ENCODE results near the gene MXRA7. TPM values are rescaled to one million over a fixed set of nuclear protein-coding genes. Genes with fewer than 3 reads are reported as not detected.

MXRA7 gene
- total RNA-seq, 4 donors from 2014 or later: 124 to 230 (median 197) TPM

DNA sequence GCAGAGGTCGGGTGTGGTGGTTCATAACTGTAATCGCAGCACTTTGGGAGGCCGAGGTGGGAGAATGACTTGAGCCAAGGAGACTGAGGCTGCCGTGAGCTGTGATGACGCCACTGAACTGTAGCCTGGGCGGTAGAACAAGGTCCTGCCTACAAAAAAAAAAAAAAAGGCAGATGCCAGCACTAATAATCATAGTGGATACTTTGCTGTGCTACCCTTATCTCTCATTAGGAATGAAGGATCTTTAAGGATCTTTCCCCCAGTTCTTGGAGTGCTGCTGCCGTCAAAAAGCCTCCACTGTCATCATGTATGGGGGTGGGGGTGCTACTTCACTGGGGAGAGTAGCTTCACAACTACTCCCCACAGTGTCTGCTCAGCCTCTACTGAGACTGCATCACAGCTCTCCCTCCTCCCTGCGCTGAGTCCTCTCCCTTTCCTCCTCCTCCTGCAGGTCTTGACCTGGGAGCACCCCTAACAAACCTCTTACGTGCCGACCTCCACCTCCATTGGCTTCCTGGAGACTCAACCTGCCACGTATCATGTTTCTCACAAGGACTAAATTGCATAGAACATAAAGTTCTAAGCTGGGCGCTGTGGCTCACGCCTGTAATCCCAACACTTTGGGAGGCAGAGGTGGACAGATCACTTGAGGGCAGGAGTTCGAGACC, 42.8 kb downstream of the MXRA7 start:
- Histone ChIP-seq H3K9me3 (no peaks in the 10 kb centered on the region), H3K27ac (no peak overlapping the region), H3K4me1 (peaks cover 0 to 15% (median 6%) of the 10 kb centered on the region in 4 donors), H3K27me3 (no peaks in the 10 kb centered on the region), H3K4me3 (no peak overlapping the region), H3K36me3 (no peaks in the 10 kb centered on the region)
- TF ChIP-seq EP300 (IDR thresholded peaks at IDR 0.05): no peak
- no peak for TF ChIP-seq POLR2A (IDR thresholded peaks at IDR 0.05)
- TF ChIP-seq, protein P1, sequence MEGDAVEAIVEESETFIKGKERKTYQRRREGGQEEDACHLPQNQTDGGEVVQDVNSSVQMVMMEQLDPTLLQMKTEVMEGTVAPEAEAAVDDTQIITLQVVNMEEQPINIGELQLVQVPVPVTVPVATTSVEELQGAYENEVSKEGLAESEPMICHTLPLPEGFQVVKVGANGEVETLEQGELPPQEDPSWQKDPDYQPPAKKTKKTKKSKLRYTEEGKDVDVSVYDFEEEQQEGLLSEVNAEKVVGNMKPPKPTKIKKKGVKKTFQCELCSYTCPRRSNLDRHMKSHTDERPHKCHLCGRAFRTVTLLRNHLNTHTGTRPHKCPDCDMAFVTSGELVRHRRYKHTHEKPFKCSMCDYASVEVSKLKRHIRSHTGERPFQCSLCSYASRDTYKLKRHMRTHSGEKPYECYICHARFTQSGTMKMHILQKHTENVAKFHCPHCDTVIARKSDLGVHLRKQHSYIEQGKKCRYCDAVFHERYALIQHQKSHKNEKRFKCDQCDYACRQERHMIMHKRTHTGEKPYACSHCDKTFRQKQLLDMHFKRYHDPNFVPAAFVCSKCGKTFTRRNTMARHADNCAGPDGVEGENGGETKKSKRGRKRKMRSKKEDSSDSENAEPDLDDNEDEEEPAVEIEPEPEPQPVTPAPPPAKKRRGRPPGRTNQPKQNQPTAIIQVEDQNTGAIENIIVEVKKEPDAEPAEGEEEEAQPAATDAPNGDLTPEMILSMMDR (IDR thresholded peaks at IDR 0.05): no peak
- no peak for DNase-seq (ENCODE audit: low spot score in 2 of 2)
- 70 to 74% methylated on average over 14 of the region's 14 CpGs for WGBS, 2 donors

DNA sequence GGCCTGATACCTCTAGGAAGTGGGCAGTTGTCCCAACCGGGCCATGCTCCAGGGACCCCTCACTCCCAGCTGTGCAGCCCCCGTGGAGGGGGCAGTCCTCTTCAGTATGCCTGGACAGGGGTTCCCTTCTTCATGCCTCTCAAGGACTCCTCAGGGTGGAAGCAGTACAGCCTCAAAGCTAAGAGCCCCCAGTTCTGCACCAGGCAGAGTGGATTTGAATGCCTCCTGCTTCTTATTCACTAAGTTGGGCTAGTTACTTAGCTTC, 43.3 kb downstream of the MXRA7 start:
- DNase-seq (ENCODE audit: low spot score in 2 of 2): no peak
- Histone ChIP-seq H3K4me3 (no peak overlapping the region), H3K4me1 (peaks cover 0 to 11% (median 5%) of the 10 kb centered on the region in 4 donors), H3K9me3 (no peaks in the 10 kb centered on the region), H3K27me3 (no peaks in the 10 kb centered on the region), H3K27ac (no peak overlapping the region), H3K36me3 (no peaks in the 10 kb centered on the region)
- TF ChIP-seq POLR2A (IDR thresholded peaks at IDR 0.05) (no peak), EP300 (IDR thresholded peaks at IDR 0.05) (no peak)
- TF ChIP-seq, protein P1 (IDR thresholded peaks at IDR 0.05): no peak
- WGBS, 2 donors: 45 to 62% methylated on average over 2 of the region's 2 CpGs

DNA sequence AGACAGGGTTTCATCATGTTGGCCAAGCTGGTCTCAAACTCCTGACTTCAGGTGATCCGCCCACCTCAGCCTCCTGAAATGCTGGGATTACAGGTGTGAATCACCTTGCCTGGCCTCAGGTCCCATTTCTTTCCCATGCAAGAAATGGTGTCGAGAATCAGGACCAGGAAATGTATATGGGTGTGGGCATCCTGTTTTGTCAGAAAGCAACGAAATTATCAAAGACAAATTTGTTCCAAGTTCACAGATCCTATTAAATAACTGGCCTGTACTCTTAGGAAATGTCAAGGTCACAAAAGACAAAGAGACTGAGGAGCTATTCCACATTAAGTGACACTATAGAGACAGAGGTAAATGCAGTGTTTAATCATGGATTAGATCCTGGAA, 50.1 kb downstream of the MXRA7 start:
- Histone ChIP-seq H3K4me1 (no peaks in the 10 kb centered on the region), H3K27ac (no peak overlapping the region), H3K36me3 (no peaks in the 10 kb centered on the region), H3K9me3 (no peaks in the 10 kb centered on the region), H3K4me3 (no peak overlapping the region), H3K27me3 (no peaks in the 10 kb centered on the region)
- 59 to 68% methylated on average over 3 of the region's 3 CpGs for WGBS, 2 donors
- no peak for TF ChIP-seq EP300 (IDR thresholded peaks at IDR 0.05)
- TF ChIP-seq, protein P1 (IDR thresholded peaks at IDR 0.05): no peak
- TF ChIP-seq POLR2A (IDR thresholded peaks at IDR 0.05): no peak
- no peak for DNase-seq (ENCODE audit: low spot score in 2 of 2)

DNA sequence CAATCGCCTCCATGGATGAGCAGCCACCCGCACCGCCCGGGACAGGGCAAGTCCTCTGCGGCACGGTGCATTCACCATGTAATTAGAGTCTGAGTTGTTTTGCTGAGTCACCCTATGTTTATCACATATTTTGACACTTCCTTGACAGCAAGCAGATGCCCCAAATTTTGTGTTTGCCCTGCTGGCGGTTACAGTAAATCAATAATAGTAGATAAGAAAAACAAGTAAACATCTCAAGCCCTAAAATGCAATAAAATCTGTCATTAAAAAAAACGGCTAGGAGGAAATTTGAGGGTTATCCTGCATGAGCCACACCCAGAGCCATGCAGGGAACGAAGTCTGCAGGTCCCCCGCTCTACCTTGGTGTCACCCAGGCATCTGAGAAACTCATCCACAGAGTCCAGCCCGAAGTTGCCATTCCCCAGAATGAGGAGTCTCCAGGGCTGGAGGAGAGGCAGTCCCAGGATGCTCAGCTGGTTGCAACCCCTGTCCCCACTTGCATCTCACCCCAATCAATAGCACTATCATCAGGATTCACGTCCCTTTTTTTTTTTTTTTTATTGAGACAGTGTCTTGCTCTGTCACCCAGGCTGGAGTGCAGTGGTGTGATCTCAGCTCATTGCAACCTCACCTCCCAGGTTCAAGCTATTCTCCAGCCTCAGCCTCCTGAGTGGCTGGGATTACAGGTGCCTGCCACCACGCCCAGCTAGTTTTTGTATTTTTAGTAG, 50.7 kb downstream of the MXRA7 start:
- 37 to 41% methylated on average over 13 of the region's 13 CpGs for WGBS, 2 donors
- Histone ChIP-seq H3K9me3 (no peaks in the 10 kb centered on the region), H3K36me3 (no peaks in the 10 kb centered on the region), H3K27ac (no peak overlapping the region), H3K4me1 (no peaks in the 10 kb centered on the region), H3K4me3 (no peak overlapping the region), H3K27me3 (no peaks in the 10 kb centered on the region)
- TF ChIP-seq, protein P1 (IDR thresholded peaks at IDR 0.05): no peak
- TF ChIP-seq POLR2A (IDR thresholded peaks at IDR 0.05): no peak
- no peak for TF ChIP-seq EP300 (IDR thresholded peaks at IDR 0.05)
- no peak for DNase-seq (ENCODE audit: low spot score in 2 of 2)

DNA sequence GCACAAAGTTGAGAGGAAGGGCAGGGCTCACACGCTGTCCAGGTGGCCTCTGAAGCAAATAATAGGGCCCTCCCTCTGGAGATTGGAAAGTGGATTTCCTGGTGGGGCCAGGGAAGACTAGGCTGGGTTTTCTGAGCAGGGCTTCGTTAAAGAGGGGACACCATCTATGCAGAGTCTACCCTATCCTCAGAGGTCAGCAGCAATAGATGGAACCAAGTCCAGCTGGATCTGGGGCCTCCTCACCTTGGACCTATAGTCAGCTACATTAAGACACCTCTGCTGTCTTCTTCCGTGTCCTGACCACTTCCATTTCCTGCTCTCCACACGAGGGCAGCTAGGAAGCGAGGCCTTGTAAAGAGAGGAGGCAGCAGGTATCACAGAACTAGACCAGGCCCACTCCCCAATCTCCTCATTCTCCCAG, 52.5 kb downstream of the MXRA7 start:
- 67 to 69% methylated on average over 5 of the region's 5 CpGs for WGBS, 2 donors
- TF ChIP-seq EP300 (IDR thresholded peaks at IDR 0.05) (no peak), POLR2A (IDR thresholded peaks at IDR 0.05) (no peak)
- TF ChIP-seq, protein P1 (IDR thresholded peaks at IDR 0.05): no peak
- H3K9me3 ChIP-seq: no peaks in the 10 kb centered on the region
- H3K36me3 ChIP-seq: no peaks in the 10 kb centered on the region
- no peak overlapping the region for H3K27ac ChIP-seq
- no peaks in the 10 kb centered on the region for H3K4me1 ChIP-seq
- no peaks in the 10 kb centered on the region for H3K27me3 ChIP-seq
- H3K4me3 ChIP-seq: no peak overlapping the region
- DNase-seq (ENCODE audit: low spot score in 2 of 2): no peak
